HCT116 (cell line): ENCODE data around the gene SPAG4. TPM values are rescaled to one million over a fixed set of nuclear protein-coding genes. Genes with fewer than 3 reads are reported as not detected.

Experiments
- total RNA-seq: library from RNA; stranded (reverse); gene quantifications from one replicate; pipeline ENCODE4 v1.2.1, GENCODE V29; 2021; ENCODE audit not compliant: unreplicated experiment

SPAG4 gene
- total RNA-seq, 1 experiment from 2014 or later = 6.2 TPM

Other genes with a start within 250 kb of the SPAG4 start
- 51.7 TPM for gene UQCC1, start 203.9 kb upstream of the SPAG4 start, total RNA-seq
- not detected for gene GDF5, start 177.6 kb upstream of the SPAG4 start, total RNA-seq
- 42.3 TPM for gene CEP250, start 160.2 kb upstream of the SPAG4 start, total RNA-seq
- not detected for gene C20orf173, start 86.2 kb upstream of the SPAG4 start, total RNA-seq
- 229 TPM for gene ERGIC3, start 73.8 kb upstream of the SPAG4 start, total RNA-seq
- gene CPNE1, start 49.1 kb downstream of the SPAG4 start, total RNA-seq = 333 TPM
- 110 TPM for gene RBM12, start 49.1 kb downstream of the SPAG4 start, total RNA-seq
- gene NFS1, start 83.5 kb downstream of the SPAG4 start, total RNA-seq = 33.9 TPM
- 167 TPM for gene ROMO1, start 83.6 kb downstream of the SPAG4 start, total RNA-seq
- 234 TPM for gene RBM39, start 126.4 kb downstream of the SPAG4 start, total RNA-seq
- gene PHF20, start 156.2 kb downstream of the SPAG4 start, total RNA-seq = 40.8 TPM